Activated naive CD8-positive, alpha-beta T cell treated with anti-CD3 and anti-CD28 coated beads, Interleukin-2, amount 50 U/mL, for 24 hours (primary cell): ENCODE data around the gene SLC25A22.

Experiments
- ATAC-seq: fragments of 150-1000 bp; cut with Tn5 transposase; one replicate; pipeline ENCODE4 v1.10.0; 2021
- DNase-seq: peaks from one replicate; pipeline ENCODE4 v3.0.0; 2021
- H3K27ac Mint-ChIP-seq: one replicate; pipeline ENCODE4 v1.8.0; 2021; ENCODE audit warnings: mild to moderate bottlenecking, mixed read lengths
- H3K27me3 Mint-ChIP-seq: one replicate; pipeline ENCODE4 v1.8.0; 2021; ENCODE audit warnings: mixed read lengths
- H3K36me3 Mint-ChIP-seq: one replicate; pipeline ENCODE4 v1.8.0; 2021; ENCODE audit warnings: low read depth, mixed read lengths
- H3K4me1 Mint-ChIP-seq: one replicate; pipeline ENCODE4 v1.8.0; 2021; ENCODE audit warnings: mixed read lengths
- H3K4me3 Mint-ChIP-seq: one replicate; pipeline ENCODE4 v1.8.0; 2021; ENCODE audit warnings: mild to moderate bottlenecking, moderate library complexity, mixed read lengths
- H3K9me3 Mint-ChIP-seq: one replicate; pipeline ENCODE4 v1.8.0; 2021; ENCODE audit warnings: mixed read lengths

Gene SLC25A22

GRCh38 chr11:795634-796564 lies 2.2 kb downstream of the SLC25A22 start:
- no peaks in the 10 kb centered on the region for H3K27me3 Mint-ChIP-seq
- peaks cover 4% of the 10 kb centered on the region for H3K36me3 Mint-ChIP-seq
- peak overlapping the region; percentile 83 for H3K27ac Mint-ChIP-seq
- H3K4me3 Mint-ChIP-seq = peak overlapping the region; percentile 92
- DNase-seq = peak; percentile 85
- no peaks in the 10 kb centered on the region for H3K9me3 Mint-ChIP-seq
- ATAC-seq = peak; percentile 77
- peaks cover 6% of the 10 kb centered on the region for H3K4me1 Mint-ChIP-seq

GRCh38 chr11:794766-795633 lies 3.1 kb downstream of the SLC25A22 start:
- Mint-ChIP-seq H3K9me3 (no peaks in the 10 kb centered on the region), H3K4me3 (peak overlapping the region; percentile 92), H3K27ac (no peak overlapping the region)

GRCh38 chr11:794013-794765 lies 3.9 kb downstream of the SLC25A22 start:
- Mint-ChIP-seq H3K4me3 (peak overlapping the region; percentile 53), H3K9me3 (no peaks in the 10 kb centered on the region), H3K36me3 (peaks cover 4% of the 10 kb centered on the region), H3K27me3 (no peaks in the 10 kb centered on the region), H3K27ac (no peak overlapping the region), H3K4me1 (peaks cover 6% of the 10 kb centered on the region)
- no peak for DNase-seq
- ATAC-seq = no peak

More at GRCh38 chr11:794766-795633, 3.1 kb downstream of the SLC25A22 start:
- DNase-seq (no peak), ATAC-seq (no peak)
- Mint-ChIP-seq H3K4me1 (peaks cover 6% of the 10 kb centered on the region), H3K36me3 (peaks cover 4% of the 10 kb centered on the region), H3K27me3 (no peaks in the 10 kb centered on the region)

GRCh38 chr11:793556-793955 lies 4.5 kb downstream of the SLC25A22 start:
- DNase-seq (no peak), ATAC-seq (no peak)
- Mint-ChIP-seq H3K27ac (no peak overlapping the region), H3K36me3 (peaks cover 4% of the 10 kb centered on the region), H3K4me3 (no peak overlapping the region), H3K9me3 (no peaks in the 10 kb centered on the region), H3K4me1 (peaks cover 6% of the 10 kb centered on the region), H3K27me3 (peaks cover 2% of the 10 kb centered on the region)

- peaks cover 2% of the 10 kb centered on the region for H3K27me3 Mint-ChIP-seq
- no peak for ATAC-seq
- H3K4me1 Mint-ChIP-seq = peaks cover 7% of the 10 kb centered on the region
- H3K9me3 Mint-ChIP-seq = no peaks in the 10 kb centered on the region
- H3K27ac Mint-ChIP-seq = no peak overlapping the region
- H3K36me3 Mint-ChIP-seq = peaks cover 4% of the 10 kb centered on the region
- no peak for DNase-seq
- H3K4me3 Mint-ChIP-seq = no peak overlapping the region
These were observed 5.2 kb downstream of the SLC25A22 start for GRCh38 chr11:792873-793272.

GRCh38 chr11:792535-792821 lies 5.6 kb downstream of the SLC25A22 start:
- DNase-seq (no peak), ATAC-seq (no peak)
- Mint-ChIP-seq H3K27ac (no peak overlapping the region), H3K4me1 (peaks cover 9% of the 10 kb centered on the region), H3K27me3 (peaks cover 2% of the 10 kb centered on the region), H3K4me3 (no peak overlapping the region), H3K36me3 (peaks cover 4% of the 10 kb centered on the region), H3K9me3 (no peaks in the 10 kb centered on the region)

- Mint-ChIP-seq H3K27ac (no peak overlapping the region), H3K4me1 (peaks cover 9% of the 10 kb centered on the region), H3K27me3 (peaks cover 2% of the 10 kb centered on the region), H3K4me3 (no peak overlapping the region), H3K9me3 (no peaks in the 10 kb centered on the region), H3K36me3 (peaks cover 4% of the 10 kb centered on the region)
- ATAC-seq (no peak), DNase-seq (no peak)
These were observed 6.2 kb downstream of the SLC25A22 start for GRCh38 chr11:791658-792534.

- Mint-ChIP-seq H3K9me3 (no peaks in the 10 kb centered on the region), H3K27me3 (peaks cover 2% of the 10 kb centered on the region), H3K36me3 (peaks cover 3% of the 10 kb centered on the region), H3K4me3 (no peak overlapping the region), H3K4me1 (peaks cover 2% of the 10 kb centered on the region), H3K27ac (peak overlapping the region; percentile 46)
- DNase-seq = no peak
- peak; percentile 15 for ATAC-seq
These were observed 7.1 kb downstream of the SLC25A22 start for GRCh38 chr11:790721-791564.

GRCh38 chr11:789943-790342 lies 8.1 kb downstream of the SLC25A22 start, which contains the start of gene CEND1:
CEND1 (minus strand) TSS chr11:790090; CDS start chr11:788576, 1,514 bp downstream.
- H3K4me1 Mint-ChIP-seq = peaks cover 2% of the 10 kb centered on the region
- peaks cover 3% of the 10 kb centered on the region for H3K36me3 Mint-ChIP-seq
- H3K27ac Mint-ChIP-seq = peak within 1 kb of the TSS; percentile 46
- ATAC-seq (peak; percentile 21), DNase-seq (peak; percentile 61)
- H3K4me3 Mint-ChIP-seq = peak within 1 kb of the TSS; percentile 26
- H3K9me3 Mint-ChIP-seq = no peaks in the 10 kb centered on the region
- H3K27me3 Mint-ChIP-seq = peaks cover 2% of the 10 kb centered on the region

GRCh38 chr11:788953-789940 lies 8.8 kb downstream of the SLC25A22 start:
- DNase-seq (no peak), ATAC-seq (no peak)
- H3K9me3 Mint-ChIP-seq = no peaks in the 10 kb centered on the region
- no peak overlapping the region for H3K27ac Mint-ChIP-seq
- H3K4me1 Mint-ChIP-seq = peaks cover 2% of the 10 kb centered on the region
- H3K36me3 Mint-ChIP-seq = peaks cover 3% of the 10 kb centered on the region
- peak overlapping the region; percentile 26 for H3K4me3 Mint-ChIP-seq
- peaks cover 2% of the 10 kb centered on the region for H3K27me3 Mint-ChIP-seq

GRCh38 chr11:788009-788640 lies 10.0 kb downstream of the SLC25A22 start:
- Mint-ChIP-seq H3K4me3 (no peak overlapping the region), H3K36me3 (peaks cover 3% of the 10 kb centered on the region), H3K27ac (no peak overlapping the region), H3K4me1 (peaks cover 5% of the 10 kb centered on the region), H3K9me3 (no peaks in the 10 kb centered on the region), H3K27me3 (peaks cover 2% of the 10 kb centered on the region)
- ATAC-seq (no peak), DNase-seq (no peak)
